Stimulated activated CD4-positive, alpha-beta T cell treated with anti-CD3 and anti-CD28 coated beads, Interleukin-1b, Interleukin-23, amount 100 ng/mL, for 48 hours (primary cell): ENCODE data around the gene RNU6-1.

Experiments
- DNase-seq: peaks from one replicate; pipeline ENCODE4 v3.0.0-alpha.2; 2020

Gene RNU6-1

DNA sequence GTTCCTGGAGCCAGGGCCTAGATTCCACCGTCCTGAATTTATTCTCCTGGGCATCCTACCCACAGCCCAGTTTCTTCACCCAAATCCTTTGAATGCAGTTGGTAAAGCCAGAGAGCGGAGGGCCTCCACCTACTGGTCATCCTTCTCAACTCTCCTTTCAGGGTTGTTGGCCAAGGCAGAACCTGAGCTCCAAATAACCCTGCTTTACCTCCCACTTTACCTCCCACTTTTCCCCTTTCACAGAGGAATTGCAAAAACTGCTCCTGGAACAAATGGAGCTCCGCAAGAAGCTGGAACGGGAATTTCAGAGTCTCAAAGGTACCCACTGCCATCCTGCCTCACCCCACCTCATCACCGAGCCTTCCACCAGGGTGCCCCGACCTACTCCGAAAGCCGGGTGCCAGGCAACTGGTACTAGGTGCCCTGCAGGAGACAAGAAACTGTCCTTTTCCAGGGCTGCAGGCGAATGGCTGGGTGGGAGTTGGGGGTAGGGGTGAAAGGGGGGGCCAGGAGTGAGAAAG lies 7.8 kb downstream of the RNU6-1 start:
- DNase-seq, result no peak

DNA sequence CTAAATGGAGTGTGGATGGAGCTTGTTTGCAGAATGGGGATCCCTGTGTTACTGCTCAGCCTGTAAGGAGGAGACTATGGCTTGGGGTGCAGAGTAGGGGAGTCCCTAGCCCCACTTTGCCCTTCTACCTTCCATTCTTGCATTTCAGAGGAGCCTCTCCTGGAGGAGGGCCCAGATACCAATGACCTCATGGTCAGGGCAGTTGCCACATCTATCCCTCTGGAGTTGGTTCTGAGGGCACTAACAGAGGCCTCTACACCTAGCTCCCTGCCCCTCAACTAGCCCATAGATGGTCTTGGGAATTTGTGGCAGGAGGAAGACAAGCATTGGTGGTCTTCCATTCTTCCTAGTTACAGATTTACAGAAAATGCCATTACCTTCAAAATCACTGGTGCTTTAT lies 8.5 kb downstream of the RNU6-1 start:
- no peak for DNase-seq

DNA sequence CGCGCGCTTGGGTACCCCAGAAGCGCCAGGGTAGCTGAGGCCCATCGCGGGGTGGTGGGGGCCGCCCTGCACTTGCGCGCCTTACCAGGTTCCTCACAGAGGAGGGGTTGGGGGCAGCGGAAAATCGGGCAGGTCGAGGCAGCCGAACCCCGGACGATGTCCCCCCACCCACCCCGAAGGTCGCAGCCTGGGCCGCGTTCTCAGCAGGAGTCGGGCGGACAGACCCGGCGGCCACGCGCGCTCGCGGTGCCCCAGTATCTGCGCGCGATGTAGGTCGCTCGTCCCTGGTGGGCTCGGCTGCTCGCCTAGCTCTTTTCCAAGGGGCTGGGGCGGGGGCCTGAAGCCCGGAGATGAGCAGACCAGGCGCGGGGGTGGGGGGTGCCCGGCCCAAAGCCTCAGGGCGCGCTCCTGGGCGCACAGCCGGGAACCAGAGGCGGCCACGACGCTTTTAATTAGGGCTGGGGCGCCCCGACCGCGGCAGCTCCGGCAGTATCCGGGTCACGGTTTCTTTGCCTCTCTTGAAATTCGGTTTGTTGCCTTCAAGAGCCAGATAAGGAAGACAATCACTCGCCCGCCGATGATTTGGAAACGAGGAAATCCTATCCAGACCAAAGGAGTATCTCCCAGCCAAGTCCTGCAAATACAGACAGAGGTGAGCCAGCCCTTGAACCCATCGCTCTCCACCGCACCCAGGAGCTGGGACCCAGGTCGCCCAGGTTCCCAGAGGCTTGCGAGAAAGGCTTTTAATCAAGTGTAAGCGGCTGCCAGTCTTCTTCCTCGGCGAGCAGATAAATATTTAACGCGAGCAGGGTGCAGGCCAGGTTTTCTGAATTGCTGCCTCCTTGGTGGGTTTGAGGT lies 10.0 kb downstream of the RNU6-1 start:
- DNase-seq, result no peak

DNA sequence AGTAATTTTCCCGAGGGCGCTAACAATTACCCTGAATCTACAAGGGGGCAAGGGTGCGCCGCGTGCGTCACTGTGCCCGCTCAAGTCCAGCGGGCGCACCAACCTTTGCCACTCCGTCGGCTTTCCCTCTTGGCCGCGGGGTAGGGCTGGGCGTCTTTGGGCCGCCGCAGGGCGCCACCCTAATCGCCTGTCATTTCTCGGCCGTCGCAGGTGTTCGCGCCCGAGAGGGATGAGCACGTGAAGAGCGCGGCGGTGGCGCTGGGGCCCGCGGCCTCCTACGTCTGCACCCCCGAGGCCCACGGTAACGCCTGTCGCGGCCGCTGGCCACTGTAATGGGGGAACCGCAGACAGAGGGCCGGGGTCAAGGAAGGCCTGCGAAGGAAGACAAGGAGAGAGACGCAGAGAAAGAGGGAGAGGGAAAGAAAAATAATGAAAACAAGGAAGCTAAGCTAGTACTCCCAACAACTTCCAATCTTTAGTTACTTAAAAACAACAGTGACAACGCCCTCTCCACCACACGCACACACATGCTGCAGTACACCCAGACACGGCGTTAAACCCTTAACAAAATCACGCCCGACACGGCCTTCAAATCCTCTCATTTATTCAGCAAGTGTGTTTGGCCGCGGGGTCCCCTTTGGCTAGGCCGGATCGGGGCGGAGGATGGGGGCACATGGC lies 10.7 kb downstream of the RNU6-1 start:
- no peak for DNase-seq

- DNase-seq, result no peak
Measured at GRCh38 chr15:67828278-67828968, 11.4 kb downstream of the RNU6-1 start.

GRCh38 chr15:67827562-67828277 lies 12.1 kb downstream of the RNU6-1 start:
- DNase-seq, result no peak

DNA sequence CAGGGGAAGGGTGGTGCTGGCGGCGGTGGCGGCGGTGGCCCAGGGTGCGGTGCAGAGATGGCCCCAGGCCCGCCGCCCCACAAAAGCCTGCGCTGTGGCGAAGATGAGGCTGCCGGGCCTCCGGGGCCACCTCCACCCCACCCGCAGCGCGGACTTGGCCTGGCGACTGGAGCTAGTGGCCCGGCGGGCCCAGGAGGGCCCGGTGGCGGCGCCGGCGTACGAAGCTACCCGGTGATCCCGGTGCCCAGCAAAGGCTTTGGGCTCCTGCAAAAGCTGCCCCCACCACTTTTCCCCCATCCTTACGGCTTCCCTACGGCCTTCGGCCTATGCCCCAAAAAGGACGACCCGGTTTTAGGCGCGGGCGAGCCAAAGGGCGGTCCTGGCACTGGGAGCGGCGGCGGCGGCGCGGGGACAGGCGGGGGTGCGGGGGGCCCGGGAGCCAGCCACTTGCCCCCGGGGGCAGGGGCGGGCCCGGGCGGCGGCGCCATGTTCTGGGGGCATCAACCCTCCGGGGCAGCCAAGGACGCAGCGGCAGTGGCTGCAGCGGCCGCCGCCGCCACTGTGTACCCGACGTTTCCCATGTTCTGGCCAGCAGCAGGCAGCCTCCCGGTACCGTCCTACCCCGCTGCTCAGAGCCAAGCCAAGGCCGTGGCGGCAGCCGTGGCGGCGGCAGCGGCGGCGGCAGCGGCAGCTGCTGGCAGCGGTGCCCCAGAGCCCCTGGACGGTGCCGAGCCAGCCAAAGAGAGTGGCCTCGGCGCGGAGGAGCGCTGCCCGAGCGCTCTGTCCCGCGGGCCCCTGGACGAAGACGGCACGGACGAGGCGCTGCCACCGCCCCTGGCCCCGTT lies 12.9 kb downstream of the RNU6-1 start:
- no peak for DNase-seq

- DNase-seq, result no peak
Measured at GRCh38 chr15:67825881-67826716, 13.7 kb downstream of the RNU6-1 start.

DNA sequence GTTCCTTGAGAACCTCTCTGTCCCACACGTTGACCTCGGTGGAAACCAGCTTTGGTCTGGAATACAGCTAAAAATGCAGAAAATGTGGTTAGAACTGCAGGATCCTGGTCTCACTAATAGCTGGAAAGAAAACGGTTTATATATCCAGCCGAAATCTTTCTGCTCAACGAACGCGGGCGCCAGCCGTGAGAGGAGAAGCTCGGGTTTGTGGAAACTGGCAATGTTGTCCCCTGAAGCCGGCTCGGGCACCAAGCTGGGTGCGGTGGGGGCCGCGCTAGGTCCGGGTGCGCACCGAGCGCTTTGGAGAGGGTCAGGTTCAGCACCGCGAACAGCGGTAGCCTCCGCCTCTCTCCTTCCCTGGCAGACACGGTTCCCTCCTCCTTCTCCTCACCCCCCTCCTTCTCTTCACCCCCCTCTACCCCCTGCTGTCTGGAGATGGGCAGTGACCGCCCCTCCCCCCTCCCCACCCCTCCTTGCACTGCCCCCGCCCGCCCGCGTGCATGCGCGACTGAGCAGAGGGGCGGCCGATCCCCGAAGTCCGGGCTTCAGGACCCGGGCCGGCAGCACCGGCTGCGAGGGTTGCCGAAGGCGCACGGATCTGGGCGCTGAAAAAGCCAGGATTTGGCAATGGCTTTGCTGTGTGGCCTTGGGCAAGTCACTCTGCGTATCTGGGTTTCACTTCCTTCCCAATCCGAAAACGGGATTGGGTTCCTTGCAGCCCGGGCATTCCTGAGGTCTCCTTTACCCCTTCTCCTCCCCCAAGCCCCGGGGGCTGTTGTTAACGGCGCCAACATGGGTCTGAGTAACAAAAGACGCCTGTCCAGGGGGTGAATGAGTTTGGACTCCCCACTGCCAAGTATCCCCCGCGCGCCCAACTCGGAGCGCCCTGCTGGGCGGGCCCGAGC lies 14.6 kb downstream of the RNU6-1 start, which contains the start of gene SKOR1:
Gene SKOR1 (plus strand): TSS at position 534 of the 905 bp plus-strand sequence. CDS start 94 bp downstream, at position 628.
- DNase-seq, result no peak

DNA sequence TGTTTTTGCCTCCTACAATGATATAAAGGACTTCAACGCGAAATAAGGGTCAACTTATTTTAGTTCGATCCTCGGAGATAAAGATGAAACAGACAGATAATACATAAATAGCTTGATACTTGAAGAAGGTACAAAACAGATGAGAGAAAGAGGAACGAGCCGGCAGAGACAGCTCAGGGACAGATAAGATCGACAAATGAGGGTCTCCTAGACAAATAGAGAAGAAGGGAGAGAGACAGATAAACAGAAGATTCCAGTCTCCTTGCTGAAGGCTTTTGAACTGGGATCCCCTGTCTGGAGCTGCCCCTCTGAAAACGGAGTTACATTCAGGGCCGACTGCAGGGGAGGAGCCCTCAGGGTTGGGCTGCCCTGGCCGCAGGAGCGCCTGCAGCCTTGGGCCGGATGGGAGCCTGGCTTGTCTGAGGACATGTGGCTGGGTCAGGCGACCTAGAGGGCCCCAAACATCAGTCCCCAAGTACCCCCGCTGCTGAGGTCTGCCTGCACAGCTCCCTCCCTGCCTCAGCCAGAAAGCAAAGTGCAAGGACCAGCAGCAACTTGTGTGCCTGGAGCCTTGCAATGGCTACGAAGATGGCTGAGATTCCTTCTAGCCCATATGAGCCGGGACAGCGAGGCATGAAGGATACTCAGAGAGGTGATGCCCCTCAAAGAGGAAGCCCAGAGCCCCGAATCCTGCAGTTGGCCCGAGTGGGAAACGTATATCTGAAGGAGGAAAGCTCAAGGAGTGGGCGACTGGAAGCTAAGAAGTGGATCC lies 15.5 kb downstream of the RNU6-1 start:
- no peak for DNase-seq

DNA sequence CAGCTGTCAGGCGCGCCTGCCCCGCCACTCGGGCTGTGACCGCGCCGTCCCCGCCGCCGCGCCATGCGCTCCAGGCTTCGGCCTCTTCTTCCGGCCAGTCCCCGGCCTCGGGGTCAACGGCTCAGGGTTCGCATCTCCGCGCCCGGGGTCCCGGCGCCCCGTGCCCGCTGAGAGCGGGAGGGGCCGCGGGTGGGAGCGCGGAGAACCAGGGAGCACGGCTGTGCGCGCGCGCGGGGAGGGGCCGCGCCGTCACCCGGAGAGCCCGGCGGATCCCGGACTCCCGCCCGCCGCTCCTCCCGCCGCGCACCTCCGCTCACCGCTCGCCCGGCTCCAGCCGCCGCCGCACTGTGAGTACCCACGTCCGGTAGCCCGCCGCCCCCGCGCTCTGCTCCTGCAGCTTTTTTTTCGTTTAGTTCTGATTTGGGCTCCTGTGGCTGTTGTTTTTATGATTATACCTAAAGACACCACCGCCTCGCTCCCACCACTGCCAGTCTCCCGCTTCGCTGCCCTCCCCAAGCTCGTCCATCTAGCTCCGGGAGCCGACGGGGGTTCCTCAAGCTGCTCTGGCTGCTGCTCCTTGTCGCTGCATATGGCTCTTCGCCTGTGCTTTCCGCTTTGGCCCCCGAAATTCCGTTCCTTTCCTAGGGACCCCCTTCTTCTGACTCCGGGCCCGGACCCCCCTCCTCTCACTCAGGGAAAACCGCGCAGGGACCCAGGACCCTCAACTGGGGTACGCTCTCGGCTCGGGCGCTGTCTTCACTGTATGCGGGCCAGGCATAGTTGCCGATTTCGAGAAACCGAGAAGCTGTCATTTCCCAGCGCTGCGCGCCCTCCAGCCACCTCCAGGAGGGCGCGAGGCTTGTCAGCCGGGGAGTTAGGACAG lies 16.3 kb downstream of the RNU6-1 start:
- DNase-seq, result no peak

- DNase-seq, result no peak
Measured at GRCh38 chr15:67822537-67823313, 17.1 kb downstream of the RNU6-1 start.

DNA sequence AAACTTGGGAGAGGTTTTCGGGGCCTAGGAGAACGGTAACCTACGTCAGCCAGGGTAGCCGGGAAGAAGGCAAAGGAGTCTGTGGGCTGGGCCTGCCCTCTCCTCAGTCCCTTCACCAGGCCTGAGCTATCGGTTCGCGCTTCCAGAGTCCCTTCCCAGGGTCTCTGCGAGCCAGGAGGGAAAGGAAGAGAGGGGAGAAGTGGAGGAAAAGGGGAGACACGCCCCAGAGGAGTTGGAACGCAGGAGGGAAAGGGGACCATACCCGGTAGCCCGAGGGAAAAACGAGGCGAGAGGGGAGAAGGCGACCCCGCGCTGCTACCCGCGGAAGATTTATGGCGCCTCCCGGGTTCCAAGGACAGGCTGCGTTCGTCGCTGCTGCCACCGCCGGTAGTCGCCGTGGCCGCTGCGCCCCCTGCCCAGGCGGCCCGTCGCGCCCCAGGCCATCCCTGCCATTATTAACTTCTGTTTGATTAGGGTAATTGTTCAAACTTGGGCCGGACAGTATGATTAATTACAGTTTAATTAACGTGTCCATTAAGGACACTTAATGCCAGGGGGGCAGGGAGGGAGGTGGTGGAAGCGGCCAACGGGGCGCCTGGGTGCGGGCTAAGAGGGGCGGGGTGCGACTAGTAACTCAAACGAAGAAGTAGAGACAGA lies 17.9 kb downstream of the RNU6-1 start:
- no peak for DNase-seq

DNA sequence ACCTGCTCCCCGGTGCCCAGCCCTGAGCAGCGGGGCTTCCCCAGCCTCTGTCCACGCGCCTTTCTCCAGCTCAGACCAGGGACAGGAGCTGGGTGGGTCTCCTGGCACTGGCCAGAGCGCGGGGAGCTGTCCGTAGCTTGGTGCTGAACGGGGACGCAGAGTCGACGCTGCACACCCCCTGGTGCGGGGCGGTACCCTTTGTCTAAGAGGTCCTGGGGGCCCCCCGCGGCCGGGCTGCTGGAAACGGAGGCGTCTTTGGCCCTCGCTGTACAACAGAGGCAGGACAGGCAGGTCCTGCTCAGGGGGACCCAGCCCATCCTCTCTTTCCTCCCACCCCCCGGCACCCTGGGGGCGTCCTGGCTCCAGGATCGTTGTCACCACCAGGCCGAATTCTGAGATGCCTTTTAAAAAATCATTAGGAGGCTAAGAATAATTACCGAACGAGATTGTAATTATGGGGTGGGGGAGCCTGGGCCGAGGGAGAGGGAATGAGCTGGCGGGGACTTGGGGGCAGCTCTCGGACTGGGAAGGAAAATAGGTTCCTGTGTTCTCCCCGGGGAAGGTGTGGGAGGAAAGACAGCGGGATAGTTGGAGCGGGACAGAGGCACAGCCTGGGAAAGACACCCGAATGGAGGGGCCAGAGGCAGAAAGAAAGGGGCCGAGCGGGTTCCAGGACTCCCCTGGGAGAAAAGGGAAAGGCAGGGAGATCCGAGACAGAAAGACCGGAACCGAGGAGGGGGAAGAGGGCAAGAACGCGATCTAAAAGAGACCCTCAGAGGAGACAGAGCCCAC lies 18.7 kb downstream of the RNU6-1 start:
- DNase-seq, result no peak
